ENCODE measurements around the gene ZFP3. TPM values are rescaled to one million over a fixed set of nuclear protein-coding genes. Genes with fewer than 3 reads are reported as not detected.
"Not testable (repeated sequence)": the region's sequence is repeated elsewhere in the genome, so short reads cannot be mapped to it uniquely, and the experiment has no call there.

ZFP3 gene
- total RNA-seq, 1 donor from 2014 or later: 0.55 TPM

DNA sequence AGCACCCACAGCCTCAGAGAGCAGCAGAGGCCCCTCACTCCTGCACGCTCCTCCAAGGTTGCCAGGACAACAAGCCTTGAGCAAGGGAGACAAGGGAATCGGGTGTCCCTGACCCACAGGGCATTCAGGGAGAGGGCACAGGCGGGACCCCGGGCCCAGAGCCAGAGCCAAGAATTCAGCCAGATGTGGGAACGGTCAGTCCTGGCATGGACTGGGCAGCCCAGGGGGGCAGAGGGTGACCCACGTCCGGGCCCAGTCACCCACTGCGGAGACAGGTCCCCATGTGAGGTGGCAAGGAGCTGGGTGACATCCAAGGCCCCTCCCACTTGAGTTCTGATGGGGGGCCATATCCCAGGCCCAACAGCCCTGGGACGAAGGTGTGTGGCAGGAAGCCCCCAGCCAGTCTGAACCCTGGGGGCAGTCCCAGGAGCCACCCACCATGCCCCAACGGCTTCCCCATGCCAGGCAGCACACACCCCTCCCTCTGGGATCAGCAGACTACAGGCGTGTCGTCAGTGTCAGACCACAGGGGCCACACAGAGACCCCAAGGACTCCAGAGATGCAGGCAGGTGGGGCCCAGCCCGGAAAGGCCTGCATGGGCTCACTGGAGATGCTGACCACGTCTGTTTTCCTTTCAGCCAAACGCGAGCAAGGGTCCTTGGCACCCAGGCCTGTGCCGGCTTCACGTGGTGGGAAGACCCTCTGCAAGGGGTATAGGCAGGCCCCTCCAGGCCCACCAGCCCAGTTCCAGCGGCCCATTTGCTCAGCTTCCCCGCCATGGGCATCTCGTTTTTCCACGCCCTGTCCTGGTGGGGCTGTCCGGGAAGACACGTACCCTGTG, 60.6 kb downstream of the ZFP3 start:
- no peaks in the 10 kb centered on the region for H3K4me1 Mint-ChIP-seq (ENCODE audit: low read depth)
- TF ChIP-seq, protein P1, sequence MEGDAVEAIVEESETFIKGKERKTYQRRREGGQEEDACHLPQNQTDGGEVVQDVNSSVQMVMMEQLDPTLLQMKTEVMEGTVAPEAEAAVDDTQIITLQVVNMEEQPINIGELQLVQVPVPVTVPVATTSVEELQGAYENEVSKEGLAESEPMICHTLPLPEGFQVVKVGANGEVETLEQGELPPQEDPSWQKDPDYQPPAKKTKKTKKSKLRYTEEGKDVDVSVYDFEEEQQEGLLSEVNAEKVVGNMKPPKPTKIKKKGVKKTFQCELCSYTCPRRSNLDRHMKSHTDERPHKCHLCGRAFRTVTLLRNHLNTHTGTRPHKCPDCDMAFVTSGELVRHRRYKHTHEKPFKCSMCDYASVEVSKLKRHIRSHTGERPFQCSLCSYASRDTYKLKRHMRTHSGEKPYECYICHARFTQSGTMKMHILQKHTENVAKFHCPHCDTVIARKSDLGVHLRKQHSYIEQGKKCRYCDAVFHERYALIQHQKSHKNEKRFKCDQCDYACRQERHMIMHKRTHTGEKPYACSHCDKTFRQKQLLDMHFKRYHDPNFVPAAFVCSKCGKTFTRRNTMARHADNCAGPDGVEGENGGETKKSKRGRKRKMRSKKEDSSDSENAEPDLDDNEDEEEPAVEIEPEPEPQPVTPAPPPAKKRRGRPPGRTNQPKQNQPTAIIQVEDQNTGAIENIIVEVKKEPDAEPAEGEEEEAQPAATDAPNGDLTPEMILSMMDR (IDR thresholded peaks at IDR 0.05): no peak
- no peaks in the 10 kb centered on the region for H3K9me3 Mint-ChIP-seq (ENCODE audit: low read depth)
- no peak overlapping the region for H3K4me3 Mint-ChIP-seq (ENCODE audit: unreplicated experiment)
- DNase-seq (ENCODE audit: low spot score): no peak
- H3K36me3 Mint-ChIP-seq (ENCODE audit: low read depth): no peaks in the 10 kb centered on the region
- peaks cover 2% of the 10 kb centered on the region for H3K27me3 Mint-ChIP-seq (ENCODE audit: low read depth)
- H3K27ac Mint-ChIP-seq (ENCODE audit: unreplicated experiment): no peak overlapping the region

DNA sequence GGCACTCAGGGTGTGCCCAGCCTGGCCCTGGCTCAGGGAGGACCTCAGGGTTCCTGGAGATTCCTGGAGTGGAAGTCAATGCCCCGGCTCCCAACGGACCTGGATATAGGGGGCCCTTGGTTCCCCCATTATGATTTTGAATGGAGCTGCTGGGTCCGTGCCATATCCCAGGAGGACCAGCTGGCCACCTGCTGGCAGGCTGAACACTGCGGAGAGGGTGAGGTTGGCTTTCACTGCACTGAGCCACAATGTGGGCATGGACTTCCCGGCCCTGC, 61.1 kb downstream of the ZFP3 start:
- Mint-ChIP-seq H3K4me3 (ENCODE audit: unreplicated experiment) (no peak overlapping the region), H3K27me3 (ENCODE audit: low read depth) (peaks cover 2% of the 10 kb centered on the region), H3K4me1 (ENCODE audit: low read depth) (no peaks in the 10 kb centered on the region), H3K27ac (ENCODE audit: unreplicated experiment) (no peak overlapping the region), H3K9me3 (ENCODE audit: low read depth) (no peaks in the 10 kb centered on the region), H3K36me3 (ENCODE audit: low read depth) (no peaks in the 10 kb centered on the region)
- no peak for DNase-seq (ENCODE audit: low spot score)
- TF ChIP-seq, protein P1 (IDR thresholded peaks at IDR 0.05): no peak

DNA sequence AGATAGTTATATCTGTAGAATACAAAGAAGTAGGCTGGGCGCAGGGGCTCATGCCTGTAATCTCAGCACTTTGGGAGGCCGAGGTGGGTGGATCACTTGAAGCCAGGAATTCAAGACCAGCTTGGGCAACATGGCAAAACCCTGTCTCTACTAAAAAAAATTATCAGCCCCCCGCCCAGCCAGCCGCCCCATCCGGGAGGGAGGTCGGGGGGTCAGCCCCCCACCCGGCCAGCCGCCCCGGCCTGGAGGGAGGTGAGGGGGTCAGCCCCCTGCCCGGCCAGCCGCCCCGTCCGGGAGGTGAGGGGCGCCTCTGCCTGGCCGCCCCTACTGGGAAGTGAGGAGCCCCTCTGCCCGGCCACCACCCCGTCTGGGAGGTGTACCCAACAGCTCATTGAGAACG, 64.6 kb downstream of the ZFP3 start:
- H3K27ac Mint-ChIP-seq (ENCODE audit: unreplicated experiment); H3K4me3 Mint-ChIP-seq (ENCODE audit: unreplicated experiment); H3K36me3 Mint-ChIP-seq (ENCODE audit: low read depth); H3K9me3 Mint-ChIP-seq (ENCODE audit: low read depth); H3K4me1 Mint-ChIP-seq (ENCODE audit: low read depth); DNase-seq (ENCODE audit: low spot score): not testable (repeated sequence)
- peaks cover 15% of the 10 kb centered on the region for H3K27me3 Mint-ChIP-seq (ENCODE audit: low read depth)

Other genes starting within 250 kb of the ZFP3 start
- gene MINK1, start 245.1 kb upstream of the ZFP3 start, total RNA-seq: 89.1 to 93.0 TPM (median 90.6 TPM) in 3 replicates
- 1.5 to 1.8 TPM (median 1.6 TPM) in 3 replicates for gene C17orf107, start 178.9 kb upstream of the ZFP3 start, total RNA-seq
- 0.22 to 0.35 TPM in 2 of 3 replicates, not detected in the other for gene CHRNE, start 175.4 kb upstream of the ZFP3 start, total RNA-seq
- gene GP1BA, start 146.2 kb upstream of the ZFP3 start, total RNA-seq: not detected in 3 replicates
- gene SLC25A11, start 138.4 kb upstream of the ZFP3 start, total RNA-seq: 44.0 to 62.4 TPM (median 46.6 TPM) in 3 replicates
- 69.7 to 95.8 TPM (median 74.5 TPM) in 3 replicates for gene RNF167, start 138.2 kb upstream of the ZFP3 start, total RNA-seq
- gene PFN1, start 129.9 kb upstream of the ZFP3 start, total RNA-seq: 512 to 784 TPM (median 766 TPM) in 3 replicates
- gene ENO3, start 127.3 kb upstream of the ZFP3 start, total RNA-seq: 7.0 to 9.8 TPM (median 7.4 TPM) in 3 replicates
- 73.0 to 87.3 TPM (median 79.4 TPM) in 3 replicates for gene SPAG7, start 110.7 kb upstream of the ZFP3 start, total RNA-seq
- 47.4 to 97.8 TPM (median 90.2 TPM) in 3 replicates for gene CAMTA2, start 90.8 kb upstream of the ZFP3 start, total RNA-seq
- gene INCA1, start 80.9 kb upstream of the ZFP3 start, total RNA-seq: 0.74 to 1.5 TPM (median 0.85 TPM) in 3 replicates
- gene KIF1C, start 80.5 kb upstream of the ZFP3 start, total RNA-seq: 141 to 193 TPM (median 174 TPM) in 3 replicates
- not detected in 3 replicates for gene SLC52A1, start 43.0 kb upstream of the ZFP3 start, total RNA-seq
- gene ZNF232, start 33.4 kb downstream of the ZFP3 start, total RNA-seq: 7.4 to 8.3 TPM (median 8.0 TPM) in 3 replicates
- 0.10 to 0.15 TPM (median 0.12 TPM) in 3 replicates for gene USP6, start 37.6 kb downstream of the ZFP3 start, total RNA-seq
- gene ZNF594, start 113.4 kb downstream of the ZFP3 start, total RNA-seq: 4.1 to 8.5 TPM (median 4.7 TPM) in 3 replicates
- gene SCIMP, start 156.4 kb downstream of the ZFP3 start, total RNA-seq: not detected in 3 replicates
- 46.1 to 52.4 TPM (median 51.3 TPM) in 3 replicates for gene RABEP1, start 203.8 kb downstream of the ZFP3 start, total RNA-seq